CD1c-positive myeloid dendritic cell (primary cell): ENCODE results near the gene HMG20A.

ENCODE experiments used
- DNase-seq: peaks from one replicate; pipeline ENCODE4 v3.0.0-alpha.2; 2016; ENCODE audit errors: extremely low spot score

The HMG20A gene

DNA sequence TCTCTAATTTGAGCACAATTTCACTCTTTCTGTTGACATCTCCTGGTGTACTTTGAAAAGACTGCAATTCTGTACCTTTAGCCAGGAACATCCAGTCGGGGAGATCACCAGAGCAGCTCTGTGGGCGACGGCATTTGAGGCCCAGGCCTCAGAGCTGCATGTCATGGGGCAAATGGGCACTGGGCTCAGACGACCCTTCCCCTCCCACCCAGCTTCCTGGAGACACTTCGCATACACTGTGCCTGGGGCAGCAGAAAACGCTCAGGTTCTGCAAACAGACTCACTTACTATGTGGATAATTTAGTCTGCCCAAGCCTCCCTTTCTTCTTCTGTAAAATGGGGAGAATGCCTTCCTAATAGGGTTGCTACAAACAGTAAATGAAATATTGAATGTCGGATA lies 96.9 kb downstream of the HMG20A start:
- DNase-seq = no peak

DNA sequence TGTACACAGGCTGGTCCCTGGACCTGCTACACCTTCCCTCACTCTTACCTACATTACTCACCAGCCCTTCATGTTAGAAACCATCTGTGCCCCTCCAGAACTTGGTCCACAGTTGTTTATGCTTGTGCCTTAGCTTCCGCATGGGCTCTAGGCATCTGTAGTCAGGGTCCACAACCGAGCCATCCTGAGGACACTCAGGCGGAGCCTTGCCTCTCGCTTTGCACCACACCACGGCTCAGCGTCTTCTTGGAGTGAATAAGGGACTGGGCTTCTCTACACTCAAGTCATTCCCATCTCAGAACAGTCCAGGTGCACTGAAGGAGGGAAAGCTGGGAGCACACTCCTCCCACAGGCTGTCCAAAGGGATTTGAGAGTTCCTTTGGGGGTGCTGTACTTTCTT lies 97.8 kb downstream of the HMG20A start:
- DNase-seq = no peak

DNA sequence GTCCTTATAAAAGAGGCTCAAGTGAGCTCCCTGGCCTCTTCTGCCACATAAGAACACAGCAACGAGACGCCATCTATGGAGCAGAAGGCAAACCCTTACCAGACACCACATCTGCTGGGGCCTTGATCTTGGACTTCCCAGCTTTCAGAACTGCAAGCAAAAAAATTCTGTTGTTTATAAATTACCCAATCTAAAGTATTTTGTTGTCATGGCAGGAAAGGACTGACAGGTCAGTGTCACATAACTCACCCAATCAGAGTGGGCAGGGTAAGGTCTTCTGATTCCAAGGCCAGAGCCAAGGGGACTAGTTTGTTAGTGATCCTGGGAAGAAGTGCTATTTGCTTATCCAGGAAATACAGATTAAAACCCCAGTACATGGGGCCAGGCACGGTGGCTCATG lies 98.9 kb downstream of the HMG20A start:
- DNase-seq = no peak

DNA sequence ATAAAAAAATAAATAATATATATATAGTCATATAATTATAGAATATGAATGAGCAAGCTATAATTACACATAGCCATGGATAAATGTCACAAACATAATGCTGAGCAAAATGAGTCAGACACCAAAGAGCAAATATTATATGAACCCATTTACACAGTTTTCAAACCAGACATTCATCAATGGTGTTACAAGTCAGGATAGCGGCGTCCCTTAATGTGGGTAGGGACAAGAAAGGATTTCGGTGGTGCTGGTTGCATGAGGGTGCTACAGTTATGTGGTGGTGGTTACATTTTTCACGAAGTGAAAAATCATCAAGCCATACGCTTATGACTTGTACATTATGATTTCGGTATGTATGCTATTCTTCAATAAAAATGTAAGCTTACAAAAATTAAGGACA lies 100.5 kb downstream of the HMG20A start:
- DNase-seq = no peak

DNA sequence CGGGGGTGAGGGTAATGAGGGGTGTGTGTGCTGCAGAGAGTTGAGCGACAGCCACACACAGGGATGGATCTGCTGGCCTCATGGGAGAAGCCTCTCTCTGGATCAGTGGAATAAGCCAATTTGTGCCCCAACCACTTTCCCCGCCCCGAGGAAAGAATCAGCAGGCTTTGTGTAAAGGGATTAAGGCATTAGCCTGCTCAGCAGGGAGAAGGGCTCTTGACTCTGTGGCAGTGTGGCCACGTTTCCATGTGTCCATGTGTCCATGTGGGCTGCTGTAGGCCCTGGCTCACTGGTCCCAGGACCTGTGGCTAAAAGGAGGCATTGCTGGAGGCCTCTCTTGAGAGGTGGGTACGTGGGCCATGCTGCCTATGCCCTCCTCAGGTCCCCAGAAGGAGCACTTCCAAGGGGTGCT lies 104.7 kb downstream of the HMG20A start:
- no peak for DNase-seq

DNA sequence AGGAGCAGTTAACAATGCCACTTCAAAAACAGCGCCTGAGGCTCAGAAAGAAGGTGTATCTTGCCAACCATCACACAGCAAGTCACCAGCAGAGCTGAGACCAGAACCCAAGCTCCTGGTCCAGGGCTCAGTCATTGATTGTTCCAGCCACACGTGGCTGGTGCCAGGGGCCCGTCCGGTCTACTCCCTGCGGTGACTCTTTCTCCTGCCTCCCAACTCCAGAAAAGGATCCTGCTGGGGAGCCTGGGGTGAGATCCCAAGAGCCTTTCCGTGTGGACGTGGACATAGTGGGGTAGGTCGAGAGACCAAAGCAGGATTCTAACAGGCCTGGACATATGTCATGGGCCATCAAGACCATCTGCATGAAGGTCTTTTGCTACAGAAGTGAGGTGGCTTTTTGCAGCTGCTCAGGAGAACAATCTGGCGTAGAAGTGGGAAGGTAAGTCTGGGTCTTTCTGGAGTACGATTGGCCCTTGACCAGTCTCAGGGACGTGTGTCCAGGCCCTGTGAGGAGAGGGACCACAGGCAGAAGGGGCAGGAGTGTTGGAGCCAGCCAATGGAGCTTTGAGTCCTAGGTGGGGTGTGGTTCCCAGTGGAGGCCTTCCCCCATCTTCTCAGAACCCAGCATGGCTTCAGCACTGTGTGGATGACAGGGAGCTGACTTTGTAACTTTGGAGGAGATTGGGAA lies 105.4 kb downstream of the HMG20A start:
- no peak for DNase-seq

DNA sequence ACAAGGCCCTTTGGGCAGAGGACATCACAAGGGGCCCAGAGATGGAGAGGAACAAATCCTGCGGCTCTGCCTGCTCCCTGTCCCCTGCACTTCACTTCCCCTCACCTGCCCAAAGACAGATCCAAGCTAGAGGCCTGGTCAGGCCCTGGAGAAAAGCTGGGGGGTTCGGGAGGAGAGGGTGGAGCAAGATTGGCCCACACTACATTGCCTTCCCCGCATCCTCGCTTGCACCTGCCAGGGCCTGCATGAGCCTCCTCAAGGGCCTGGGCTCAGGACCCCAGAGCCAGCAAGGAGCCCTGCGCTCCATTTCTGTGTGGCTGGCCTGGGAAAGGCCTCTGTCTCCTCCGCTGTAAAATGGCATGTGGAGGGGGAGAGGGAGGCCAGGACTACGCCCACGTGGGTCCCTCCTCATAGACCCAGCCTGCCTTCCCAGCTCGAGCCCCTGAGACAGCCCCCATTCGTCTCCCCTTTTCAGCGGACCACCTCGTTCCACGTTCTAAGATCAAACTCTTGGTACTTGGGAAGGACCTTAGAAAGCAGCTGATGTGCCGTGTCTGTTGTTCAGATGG lies 106.0 kb downstream of the HMG20A start:
- no peak for DNase-seq

DNA sequence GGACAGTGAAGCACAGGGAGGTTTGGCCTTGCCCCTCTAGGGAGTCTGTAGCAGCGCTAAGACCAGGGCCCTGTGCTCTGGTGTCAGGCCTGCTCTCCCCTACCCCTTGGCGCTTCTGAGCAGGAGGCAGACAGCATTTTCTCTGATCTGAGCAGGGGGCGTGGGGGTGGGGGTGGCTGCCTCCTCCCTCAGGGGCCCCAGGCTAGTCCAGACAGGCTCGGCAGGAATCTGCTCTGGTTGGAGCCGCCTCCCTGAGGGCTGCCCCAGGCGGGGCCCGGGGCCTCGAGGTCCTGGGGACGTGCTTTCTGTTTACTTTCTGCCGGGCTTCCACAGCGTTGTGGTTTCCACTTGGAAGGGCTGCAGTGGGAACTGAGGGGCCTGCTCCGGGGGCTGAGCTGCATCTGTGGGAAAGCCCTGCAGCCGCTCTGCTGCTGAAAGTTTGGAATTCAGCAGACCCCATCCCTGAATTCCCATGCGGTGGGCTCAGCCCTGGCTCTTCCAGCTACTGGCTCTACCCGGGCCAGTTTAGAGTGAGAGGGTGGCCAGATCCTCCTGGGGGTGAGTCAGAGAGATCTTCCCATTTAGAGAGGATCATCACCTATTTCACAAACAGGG lies 106.6 kb downstream of the HMG20A start:
- DNase-seq = no peak

DNA sequence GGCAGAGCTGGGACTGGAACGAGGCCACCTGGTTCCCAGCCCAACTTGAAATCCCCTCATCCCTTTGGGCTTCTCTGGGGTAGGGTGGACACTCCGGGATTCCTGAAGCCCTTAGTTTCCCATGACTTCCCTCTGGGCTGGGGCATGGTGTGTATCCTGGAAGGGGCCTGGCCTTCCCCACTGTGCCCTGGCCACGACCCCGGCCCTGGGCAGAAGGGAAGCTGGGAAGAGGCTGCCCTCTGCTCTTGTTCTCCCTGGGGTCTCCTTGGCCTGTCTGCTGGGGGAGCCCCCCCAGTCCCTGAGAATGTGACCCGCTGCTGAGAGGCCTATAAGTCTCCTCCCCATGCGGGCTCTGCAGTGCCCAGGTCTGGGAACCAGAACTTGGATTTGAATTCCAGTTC lies 107.1 kb downstream of the HMG20A start:
- no peak for DNase-seq

DNA sequence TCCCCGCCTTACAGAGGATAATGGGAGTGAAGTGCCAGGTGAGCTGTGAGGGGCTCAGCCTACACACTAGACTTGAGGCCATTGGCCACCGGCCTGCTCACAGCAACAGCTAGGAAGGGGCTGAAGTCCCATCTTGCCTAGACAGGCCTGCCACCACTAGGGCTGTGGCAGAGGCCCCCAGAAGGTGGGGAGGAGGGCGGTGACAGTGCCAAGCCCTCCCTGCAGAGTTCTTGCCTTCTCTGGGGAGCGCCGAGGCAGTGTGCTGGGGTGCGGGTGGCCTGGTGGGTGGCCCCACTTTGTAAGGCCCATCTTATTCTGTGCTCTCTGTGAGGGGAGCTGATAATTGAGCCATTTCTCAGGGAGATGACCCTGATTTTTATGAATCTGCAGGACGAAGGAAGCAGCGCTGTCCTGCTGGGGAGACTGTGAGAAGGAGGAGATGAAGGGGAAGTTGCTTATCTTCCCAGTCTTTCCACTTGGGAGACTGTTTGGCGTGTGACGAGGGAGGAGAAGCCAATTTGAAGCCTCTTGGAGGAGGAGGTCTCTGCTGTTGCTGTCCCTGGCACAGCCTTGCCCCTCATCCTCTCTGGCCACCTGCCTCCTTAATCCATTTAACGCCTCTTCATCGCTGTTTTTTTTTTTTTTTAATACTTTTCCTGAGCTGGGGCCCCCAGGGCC lies 107.7 kb downstream of the HMG20A start:
- DNase-seq = no peak

DNA sequence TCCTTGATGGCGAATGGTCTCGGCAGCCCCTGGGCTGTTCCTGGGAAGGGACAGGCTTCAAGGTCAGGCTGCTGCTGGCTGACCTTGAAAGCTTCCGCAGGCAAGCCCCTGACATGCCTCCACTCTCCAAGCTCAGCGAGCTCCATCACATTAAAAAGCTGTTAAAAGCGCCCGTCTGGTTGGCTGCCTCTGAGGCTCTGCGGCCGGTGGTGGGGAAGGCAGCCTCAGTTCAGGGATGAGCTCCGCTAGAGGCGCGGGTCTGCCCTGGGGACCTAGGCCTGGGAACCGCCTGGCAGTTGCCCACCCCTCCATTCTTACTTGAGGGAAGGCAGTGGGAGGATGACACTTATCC lies 108.3 kb downstream of the HMG20A start:
- DNase-seq = no peak

DNA sequence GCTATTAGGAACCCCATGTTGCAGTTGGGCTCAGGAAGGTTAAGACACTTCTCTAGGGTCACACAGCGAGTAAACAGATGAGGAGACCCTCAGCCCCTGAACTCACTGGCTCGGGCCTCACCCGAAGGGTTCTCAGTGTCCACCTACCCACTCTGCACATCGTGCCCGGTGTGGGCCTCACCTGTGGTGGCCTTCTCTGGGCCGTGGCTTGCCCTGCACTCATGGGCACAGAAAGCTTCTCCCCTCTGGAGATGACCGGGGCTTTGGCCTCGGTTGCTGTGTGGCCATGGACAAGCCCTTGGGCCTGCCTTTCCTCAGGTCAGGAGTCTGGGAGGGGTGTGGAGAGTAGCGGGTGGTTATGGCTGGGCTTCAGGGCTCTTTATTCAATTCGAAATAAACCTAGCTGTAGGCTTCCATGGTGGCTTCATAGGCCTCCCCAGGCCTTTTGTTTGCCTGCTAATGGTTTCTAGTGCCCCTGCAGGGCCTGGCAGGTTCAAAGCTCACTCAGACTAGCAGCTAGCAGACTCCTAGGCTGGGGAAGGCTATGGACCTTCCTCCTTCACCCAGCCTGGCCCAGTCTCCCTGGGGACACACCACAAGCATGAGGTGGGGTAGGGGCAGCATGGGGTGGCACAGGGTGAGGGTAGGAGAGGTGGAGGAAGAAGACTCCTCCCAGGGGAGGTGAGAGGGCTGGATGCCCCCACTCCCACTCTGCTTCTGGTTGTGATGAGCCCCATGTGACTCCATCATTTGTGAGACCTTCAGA lies 108.9 kb downstream of the HMG20A start:
- no peak for DNase-seq

DNA sequence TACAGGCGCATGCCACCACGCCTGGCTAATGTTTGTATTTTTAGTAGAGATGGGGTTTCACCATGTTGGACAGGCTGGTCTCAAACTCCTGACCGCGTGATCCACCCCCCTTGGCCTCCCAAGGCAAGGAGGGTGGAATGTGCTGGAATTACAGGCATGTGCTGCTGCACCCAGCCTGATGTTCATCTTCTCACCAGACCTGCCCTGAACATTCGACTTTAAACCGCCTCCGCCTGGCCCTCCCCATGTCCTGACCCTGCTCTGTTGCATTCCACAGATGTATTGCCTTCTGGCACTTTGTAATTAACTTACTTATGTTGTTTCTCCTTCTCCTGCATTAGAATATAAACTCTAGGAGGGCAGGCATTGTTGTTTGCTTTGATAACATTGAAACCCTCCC lies 109.9 kb downstream of the HMG20A start:
- DNase-seq = no peak

DNA sequence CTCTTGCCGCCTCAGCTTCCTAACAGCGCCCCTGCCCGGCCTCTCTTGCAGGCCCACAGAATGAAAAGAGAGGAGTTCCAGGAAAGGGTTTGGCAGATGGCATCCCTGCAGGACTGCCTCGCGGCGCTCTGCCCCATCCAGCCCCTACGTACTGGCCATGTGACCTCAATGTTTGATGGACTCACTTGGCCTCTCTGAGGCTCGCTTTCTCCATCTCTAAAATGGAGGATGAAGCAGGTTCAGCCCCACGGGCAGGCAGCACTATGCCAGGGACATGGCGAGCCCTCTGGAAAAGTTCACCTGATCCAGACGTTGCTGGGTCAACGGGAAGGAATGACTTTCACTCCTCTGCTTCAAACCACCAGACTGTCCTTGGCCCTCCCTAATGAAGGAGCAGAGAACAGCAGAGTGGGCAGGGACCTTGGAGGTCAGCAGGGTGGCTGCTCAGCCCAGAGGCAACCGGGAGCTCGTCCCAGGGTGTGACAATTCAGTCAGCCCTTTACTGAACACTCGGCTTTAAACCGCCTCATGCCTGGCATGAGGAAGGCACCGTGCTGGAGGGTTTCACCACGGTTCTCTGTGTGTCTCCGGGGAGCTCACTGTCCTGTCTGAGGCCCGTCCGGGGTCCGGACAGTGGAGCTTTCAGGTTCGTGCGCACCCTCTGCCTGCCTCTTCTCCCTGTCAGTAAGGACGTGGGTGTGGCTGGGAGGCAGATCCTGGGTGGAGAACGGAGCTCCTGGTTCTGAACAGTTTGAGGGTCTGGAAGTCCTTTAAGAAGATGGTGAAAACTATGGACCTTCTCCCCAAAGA lies 110.7 kb downstream of the HMG20A start:
- DNase-seq = no peak

DNA sequence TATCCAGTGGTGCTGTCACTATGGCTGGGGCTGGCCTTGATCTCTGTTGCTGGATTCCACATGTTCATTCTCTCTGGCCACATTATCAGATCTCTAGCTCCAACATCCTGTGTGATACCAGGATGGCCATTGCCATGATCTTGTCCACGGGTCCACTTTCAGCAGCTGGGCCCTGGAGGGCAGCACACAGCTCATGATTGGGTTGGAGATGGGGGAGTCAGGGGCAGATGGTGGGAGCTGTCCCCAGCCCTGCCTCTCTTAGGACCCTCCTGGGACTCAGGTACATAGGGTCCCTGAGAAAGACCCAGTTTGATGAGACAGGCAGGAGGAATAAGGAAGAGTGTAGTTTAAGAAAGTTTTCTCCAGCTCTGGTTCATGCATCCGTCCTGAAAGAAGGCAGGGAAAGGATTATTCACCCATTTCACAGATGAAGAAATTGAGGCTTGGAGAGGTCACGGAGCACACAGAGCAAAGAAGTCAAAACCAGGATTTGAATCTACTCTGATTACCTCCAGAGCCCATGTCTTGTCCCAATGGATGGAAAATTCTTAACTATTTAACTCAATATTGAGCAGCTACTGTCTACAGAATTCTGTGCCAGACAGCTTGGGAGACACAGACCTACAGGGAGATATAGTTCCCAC lies 111.5 kb downstream of the HMG20A start:
- no peak for DNase-seq

DNA sequence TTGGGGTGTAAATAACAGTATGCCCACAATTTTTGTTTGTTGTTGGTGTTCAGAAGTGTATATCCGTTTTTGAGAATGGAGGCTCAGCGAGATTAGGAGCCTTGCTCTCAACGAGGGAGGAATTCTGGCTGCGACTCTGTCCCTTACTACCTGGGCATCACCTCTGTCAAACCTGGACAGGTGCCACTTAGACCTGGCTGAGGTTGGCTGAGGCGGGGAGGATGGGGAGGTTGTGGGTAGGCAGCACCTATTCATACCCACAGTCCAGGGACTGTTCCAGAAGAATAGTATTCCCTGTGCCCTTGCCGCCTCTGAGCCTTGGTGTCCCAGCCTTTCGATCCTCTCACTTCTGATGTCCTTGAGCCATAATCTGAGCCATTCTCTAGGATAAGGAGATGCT lies 112.2 kb downstream of the HMG20A start:
- no peak for DNase-seq

DNA sequence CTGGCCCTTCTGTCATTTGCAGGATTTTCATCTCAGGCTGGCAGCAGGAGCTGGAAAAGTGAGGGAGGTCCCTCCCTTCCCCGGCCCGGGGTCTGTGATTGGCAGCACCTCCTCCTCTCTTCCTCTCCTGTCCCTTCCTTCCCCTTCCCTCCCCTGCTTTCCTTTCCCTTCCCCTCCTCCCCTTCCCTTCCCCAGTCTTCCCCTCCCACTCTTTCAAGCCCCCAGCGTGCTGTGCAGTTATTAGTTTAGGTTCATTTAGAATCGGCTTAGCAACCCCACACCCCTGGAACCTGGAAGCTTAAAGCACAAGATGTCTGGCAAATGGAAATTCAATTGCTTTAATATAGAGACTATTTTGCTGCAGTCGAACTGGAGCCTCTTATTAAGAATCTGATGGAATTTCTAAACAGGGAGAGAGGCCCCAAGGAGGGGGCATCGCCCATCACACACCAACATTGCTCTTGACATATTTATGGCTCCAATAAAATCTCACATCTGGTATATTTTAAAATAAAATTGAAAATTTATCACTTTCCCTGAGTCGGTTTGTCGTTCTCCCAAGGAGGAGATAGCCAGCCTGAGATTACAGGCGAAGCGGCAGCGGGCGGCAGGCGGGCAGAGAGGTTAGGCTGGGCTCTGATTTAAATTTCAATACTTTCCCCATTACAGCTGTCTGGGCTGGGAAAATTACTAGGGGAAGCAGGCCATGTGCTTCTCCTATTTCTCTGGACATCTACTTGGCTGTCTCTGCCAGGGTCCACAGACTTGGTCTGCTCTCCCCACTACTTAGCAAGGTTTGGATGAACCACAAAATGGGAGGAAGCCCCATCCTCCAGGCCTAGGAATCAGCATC lies 113.1 kb downstream of the HMG20A start:
- DNase-seq = no peak
